PFSK-1 (cell line): ENCODE data around the gene KRT73.

ENCODE experiments used
- FOXP2 ChIP-seq: optimal IDR thresholded peaks from 2 replicates; pipeline ENCODE3; 2011; ENCODE audit warnings: borderline replicate concordance, control low read depth, inconsistent platforms; ENCODE audit not compliant: insufficient read depth; ENCODE audit errors: extremely low read length, extremely low read depth
- POLR2AphosphoS5 ChIP-seq: IDR thresholded peaks from 2 replicates; pipeline ENCODE4 v1.6.1; 2012; ENCODE audit warnings: low read depth, mild to moderate bottlenecking, control low read depth, low read length, moderate library complexity
- SIN3A ChIP-seq: IDR thresholded peaks from 2 replicates; pipeline ENCODE4 v1.6.1; 2012; ENCODE audit warnings: mild to moderate bottlenecking, low read length, moderate library complexity, borderline replicate concordance; ENCODE audit not compliant: insufficient read depth
- TAF1 ChIP-seq: IDR thresholded peaks from 2 replicates; pipeline ENCODE4 v1.6.1; 2012; ENCODE audit warnings: low read length, control low read depth, borderline replicate concordance; ENCODE audit not compliant: insufficient read depth
- TF ChIP-seq, protein P1 (sequence below), 2 experiments: IDR thresholded peaks; 2 replicates each; pipeline versions ENCODE4 v1.6.1 to v1.8.0; 2011 to 2012; ENCODE audit warnings: low read depth in 2 of 2, low read length in 2 of 2, control low read depth in 1 of 2, inconsistent platforms in 1 of 2, mild to moderate bottlenecking in 1 of 2, moderate library complexity in 1 of 2; ENCODE audit not compliant: insufficient read depth in 1 of 2

Gene KRT73

DNA sequence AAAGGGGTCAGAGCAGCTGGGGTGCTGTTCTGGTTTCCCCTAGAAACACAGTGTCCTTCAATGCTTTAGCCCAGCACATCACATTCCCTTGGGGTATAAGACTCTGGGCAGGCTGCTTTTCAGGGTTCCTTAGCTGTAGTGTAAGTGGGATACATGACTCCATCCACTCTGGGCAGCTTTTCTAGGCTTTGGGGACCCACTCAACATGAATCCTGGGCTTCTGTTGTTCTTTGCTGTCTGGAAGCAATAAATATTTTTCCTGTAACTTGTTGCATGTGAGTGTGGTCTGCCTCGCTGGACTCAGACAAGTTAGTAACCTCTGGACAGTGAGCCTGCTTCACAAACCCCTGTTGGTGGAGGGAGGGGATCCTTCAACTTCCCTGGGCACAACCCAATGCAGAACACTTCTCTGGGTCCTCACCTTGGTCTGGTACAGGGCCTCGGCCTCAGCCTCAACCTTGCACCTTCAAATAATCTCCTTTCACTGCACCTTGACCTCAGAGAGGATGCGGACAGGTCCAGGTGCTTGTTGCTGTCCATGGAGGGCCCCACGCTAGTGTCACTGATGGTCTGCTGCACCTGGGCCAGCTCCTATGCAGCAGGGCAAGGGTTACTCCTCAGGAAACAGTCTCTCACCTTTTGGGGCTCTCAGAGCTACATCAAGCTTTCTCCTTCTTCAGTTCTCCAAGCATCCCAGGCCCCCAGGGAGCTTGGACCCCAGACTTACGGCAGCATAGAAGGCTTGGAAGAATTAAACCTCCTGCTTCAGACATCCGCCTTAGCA is 13.5 kb upstream of the KRT73 start:
- no peak for TF ChIP-seq TAF1
- TF ChIP-seq FOXP2: no peak
- TF ChIP-seq, protein P1, sequence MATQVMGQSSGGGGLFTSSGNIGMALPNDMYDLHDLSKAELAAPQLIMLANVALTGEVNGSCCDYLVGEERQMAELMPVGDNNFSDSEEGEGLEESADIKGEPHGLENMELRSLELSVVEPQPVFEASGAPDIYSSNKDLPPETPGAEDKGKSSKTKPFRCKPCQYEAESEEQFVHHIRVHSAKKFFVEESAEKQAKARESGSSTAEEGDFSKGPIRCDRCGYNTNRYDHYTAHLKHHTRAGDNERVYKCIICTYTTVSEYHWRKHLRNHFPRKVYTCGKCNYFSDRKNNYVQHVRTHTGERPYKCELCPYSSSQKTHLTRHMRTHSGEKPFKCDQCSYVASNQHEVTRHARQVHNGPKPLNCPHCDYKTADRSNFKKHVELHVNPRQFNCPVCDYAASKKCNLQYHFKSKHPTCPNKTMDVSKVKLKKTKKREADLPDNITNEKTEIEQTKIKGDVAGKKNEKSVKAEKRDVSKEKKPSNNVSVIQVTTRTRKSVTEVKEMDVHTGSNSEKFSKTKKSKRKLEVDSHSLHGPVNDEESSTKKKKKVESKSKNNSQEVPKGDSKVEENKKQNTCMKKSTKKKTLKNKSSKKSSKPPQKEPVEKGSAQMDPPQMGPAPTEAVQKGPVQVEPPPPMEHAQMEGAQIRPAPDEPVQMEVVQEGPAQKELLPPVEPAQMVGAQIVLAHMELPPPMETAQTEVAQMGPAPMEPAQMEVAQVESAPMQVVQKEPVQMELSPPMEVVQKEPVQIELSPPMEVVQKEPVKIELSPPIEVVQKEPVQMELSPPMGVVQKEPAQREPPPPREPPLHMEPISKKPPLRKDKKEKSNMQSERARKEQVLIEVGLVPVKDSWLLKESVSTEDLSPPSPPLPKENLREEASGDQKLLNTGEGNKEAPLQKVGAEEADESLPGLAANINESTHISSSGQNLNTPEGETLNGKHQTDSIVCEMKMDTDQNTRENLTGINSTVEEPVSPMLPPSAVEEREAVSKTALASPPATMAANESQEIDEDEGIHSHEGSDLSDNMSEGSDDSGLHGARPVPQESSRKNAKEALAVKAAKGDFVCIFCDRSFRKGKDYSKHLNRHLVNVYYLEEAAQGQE (IDR thresholded peaks at IDR 0.05; ENCODE audit: insufficient read depth in 1 of 2, low read depth in 2 of 2, low read length in 2 of 2): no peak
- TF ChIP-seq POLR2AphosphoS5: no peak
- no peak for TF ChIP-seq SIN3A

GRCh38 chr12:52631264-52631663 is 12.9 kb upstream of the KRT73 start:
- TF ChIP-seq POLR2AphosphoS5 (no peak), FOXP2 (no peak), TAF1 (no peak), SIN3A (no peak)
- TF ChIP-seq, protein P1 (IDR thresholded peaks at IDR 0.05; ENCODE audit: insufficient read depth in 1 of 2, low read depth in 2 of 2, low read length in 2 of 2): no peak

- no peak for TF ChIP-seq POLR2AphosphoS5
- TF ChIP-seq, protein P1 (IDR thresholded peaks at IDR 0.05; ENCODE audit: insufficient read depth in 1 of 2, low read depth in 2 of 2, low read length in 2 of 2): no peak
- TF ChIP-seq FOXP2: no peak
- no peak for TF ChIP-seq TAF1
- no peak for TF ChIP-seq SIN3A
These were observed 12.3 kb upstream of the KRT73 start for GRCh38 chr12:52630599-52631200.

GRCh38 chr12:52630008-52630500 is 11.7 kb upstream of the KRT73 start:
- TF ChIP-seq SIN3A: no peak
- no peak for TF ChIP-seq FOXP2
- TF ChIP-seq, protein P1 (IDR thresholded peaks at IDR 0.05; ENCODE audit: insufficient read depth in 1 of 2, low read depth in 2 of 2, low read length in 2 of 2): no peak
- TF ChIP-seq POLR2AphosphoS5: no peak
- no peak for TF ChIP-seq TAF1
